Right lobe of liver (tissue), 4 donors: Measurements from ENCODE around the gene THOC3.
"Not testable (repeated sequence)": the region's sequence is repeated elsewhere in the genome, so short reads cannot be mapped to it uniquely, and the experiment has no call there.

Experiments used
- CTCF ChIP-seq, 4 donors: fragments of 200-600 bp in 3 of 4; fragments of 450-650 bp in 1 of 4; IDR thresholded peaks; one replicate each; pipeline versions ENCODE4 v1.5.1 to v1.8.0; 2016 to 2022; ENCODE audit warnings: antibody characterized with exemption in 4 of 4, mild to moderate bottlenecking in 2 of 4
- POLR2A ChIP-seq: fragments of 450-650 bp; IDR thresholded peaks from one replicate; pipeline ENCODE4 v1.6.1; 2017; ENCODE audit warnings: antibody characterized with exemption, mild to moderate bottlenecking
- donor health status: DM: no; HTN: no; CAD: no.
- donor health status: DM: no; HTN: no; CAD: no.
- donor health status: DM: no; HTN: yes; CAD: no.

DNA sequence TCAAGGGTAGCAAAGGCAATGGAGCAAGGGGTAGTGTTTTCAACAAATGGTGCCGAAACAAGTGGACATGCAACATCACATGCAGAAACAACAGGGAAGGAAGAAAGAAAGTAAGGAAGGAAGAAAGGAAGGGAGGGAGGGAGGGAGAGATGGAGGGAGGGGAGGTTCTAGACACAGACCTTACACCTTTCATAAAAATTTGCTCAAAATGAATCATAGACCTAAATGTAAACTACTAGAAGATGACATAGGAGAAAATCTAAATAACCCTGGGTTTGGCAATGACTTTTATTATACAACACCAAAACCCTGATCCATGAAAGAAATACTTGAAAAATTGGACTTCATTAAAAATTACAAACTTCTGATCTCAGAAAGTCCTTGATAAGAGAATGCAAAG, 39.4 kb downstream of the THOC3 start:
- not testable (repeated sequence) for TF ChIP-seq CTCF (IDR thresholded peaks at IDR 0.05); POLR2A
